ENCODE results near the gene TARS2. TPM values are rescaled to one million over a fixed set of nuclear protein-coding genes. Genes with fewer than 3 reads are reported as not detected.

The TARS2 gene
- total and polyA plus RNA-seq, 7 experiments from 2014 or later, result 28.3 to 39.0 (median 30.6) TPM

- Mint-ChIP-seq H3K4me1 (peaks cover 0 to 6% (median 4%) of the 10 kb centered on the region in 7 donors), H3K36me3 (no peaks in the 10 kb centered on the region), H3K27ac (no peak overlapping the region), H3K4me3 (no peak overlapping the region), H3K27me3 (no peaks in the 10 kb centered on the region), H3K9me3 (no peaks in the 10 kb centered on the region)
- Histone ChIP-seq H3K27ac (ENCODE audit: low read depth, low read length) (no peak overlapping the region), H3K9me3 (ENCODE audit: control insufficient read depth in 2 of 3, low read length in 3 of 3) (no peaks in the 10 kb centered on the region), H3K27me3 (ENCODE audit: control insufficient read depth in 2 of 2, insufficient read depth in 2 of 2, low read length in 2 of 2) (no peaks in the 10 kb centered on the region), H3K4me3 (ENCODE audit: low read length) (no peak overlapping the region), H3K4me1 (ENCODE audit: control insufficient read depth in 2 of 2, insufficient read depth in 2 of 2, low read length in 2 of 2) (no peaks in the 10 kb centered on the region), H3K36me3 (ENCODE audit: control insufficient read depth in 2 of 3, insufficient read depth in 3 of 3, low read length in 3 of 3) (no peaks in the 10 kb centered on the region)
- intact Hi-C loops (cut with micrococcal nuclease), result no loop called here
- CTCF ChIA-PET, result interaction anchor here (1.0 to 1.2 kb wide), 3 partner anchors 41 to 149 kb away, joined by 3 to 4 read pairs (median 4); no protein-coding TSS in a partner anchor
- DNase-seq (no peak), ATAC-seq (no peak)
- POLR2A ChIA-PET, result no interaction called here
Observed at GRCh38 chr1:150530491-150531159, 43.4 kb downstream of the TARS2 start.

DNA sequence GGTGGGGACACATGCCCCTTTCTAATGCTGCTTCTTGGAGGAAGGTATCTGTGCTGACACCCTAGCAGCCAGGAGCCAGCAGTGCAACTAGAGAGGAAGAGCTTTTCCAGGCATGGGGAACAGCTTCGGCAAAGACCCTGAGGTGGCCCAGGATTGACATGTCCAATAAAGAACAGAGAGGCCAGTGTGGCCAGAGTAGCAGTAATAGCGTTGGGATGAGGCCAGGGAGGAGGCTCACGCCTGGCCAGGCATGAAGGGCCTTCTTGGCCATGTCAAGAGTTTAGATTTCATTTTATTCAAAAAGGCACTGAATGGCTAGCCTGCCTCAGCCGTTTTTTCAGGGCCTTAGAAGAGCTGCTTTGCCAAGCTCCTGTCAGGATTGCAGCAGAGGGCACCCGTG lies 45.6 kb downstream of the TARS2 start:
- Mint-ChIP-seq H3K36me3 (no peaks in the 10 kb centered on the region), H3K9me3 (no peaks in the 10 kb centered on the region), H3K4me3 (no peak overlapping the region), H3K27ac (peak overlapping the region in 1 of 9 donors; percentile 7), H3K27me3 (peaks cover 0 to 5% (median 0%) of the 10 kb centered on the region in 5 donors), H3K4me1 (peaks cover 0 to 6% (median 4%) of the 10 kb centered on the region in 7 donors)
- ChIA-PET POLR2A (interaction anchor here (0.7 to 1.2 kb wide), 3 partner anchors 33 to 139 kb away, joined by 3 read pairs; no protein-coding TSS in a partner anchor), CTCF (interaction anchor here (0.7 to 1.3 kb wide), 6 partner anchors 45 to 667 kb away, joined by 3 to 4 read pairs (median 4); partner anchors contain the start of gene TARS2)
- DNase-seq (no peak), ATAC-seq (no peak)
- Histone ChIP-seq H3K9me3 (ENCODE audit: control insufficient read depth in 2 of 3, low read length in 3 of 3) (no peaks in the 10 kb centered on the region), H3K27me3 (ENCODE audit: control insufficient read depth in 2 of 2, insufficient read depth in 2 of 2, low read length in 2 of 2) (no peaks in the 10 kb centered on the region), H3K4me1 (ENCODE audit: control insufficient read depth in 2 of 2, insufficient read depth in 2 of 2, low read length in 2 of 2) (no peaks in the 10 kb centered on the region), H3K4me3 (ENCODE audit: low read length) (no peak overlapping the region), H3K36me3 (ENCODE audit: control insufficient read depth in 2 of 3, insufficient read depth in 3 of 3, low read length in 3 of 3) (no peaks in the 10 kb centered on the region), H3K27ac (ENCODE audit: low read depth, low read length) (no peak overlapping the region)
- intact Hi-C loops (cut with micrococcal nuclease), result loop anchor here (1.0 to 2.0 kb wide), 4 partner anchors 46 to 278 kb away; partner anchors contain the start of gene TARS2 (in 1 of the 2)

- Histone ChIP-seq H3K4me3 (ENCODE audit: low read length) (no peak overlapping the region), H3K36me3 (ENCODE audit: control insufficient read depth in 2 of 3, insufficient read depth in 3 of 3, low read length in 3 of 3) (no peaks in the 10 kb centered on the region), H3K9me3 (ENCODE audit: control insufficient read depth in 2 of 3, low read length in 3 of 3) (no peaks in the 10 kb centered on the region), H3K27me3 (ENCODE audit: control insufficient read depth in 2 of 2, insufficient read depth in 2 of 2, low read length in 2 of 2) (no peaks in the 10 kb centered on the region), H3K27ac (ENCODE audit: low read depth, low read length) (no peak overlapping the region), H3K4me1 (ENCODE audit: control insufficient read depth in 2 of 2, insufficient read depth in 2 of 2, low read length in 2 of 2) (no peaks in the 10 kb centered on the region)
- Mint-ChIP-seq H3K27me3 (peaks cover 0 to 5% (median 0%) of the 10 kb centered on the region in 5 donors), H3K4me3 (no peak overlapping the region), H3K4me1 (peaks cover 0 to 6% (median 4%) of the 10 kb centered on the region in 7 donors), H3K9me3 (no peaks in the 10 kb centered on the region), H3K27ac (no peak overlapping the region), H3K36me3 (no peaks in the 10 kb centered on the region)
- POLR2A ChIA-PET, result no interaction called here
- intact Hi-C loops (cut with micrococcal nuclease), result no loop called here
- CTCF ChIA-PET, result interaction anchor here (1.2 kb wide), 2 partner anchors 69 to 95 kb away, joined by 3 read pairs; partner anchors contain the start of gene ENSA
- DNase-seq, result no peak
- ATAC-seq, result no peak
Observed at GRCh38 chr1:150534002-150534401, 46.8 kb downstream of the TARS2 start.

DNA sequence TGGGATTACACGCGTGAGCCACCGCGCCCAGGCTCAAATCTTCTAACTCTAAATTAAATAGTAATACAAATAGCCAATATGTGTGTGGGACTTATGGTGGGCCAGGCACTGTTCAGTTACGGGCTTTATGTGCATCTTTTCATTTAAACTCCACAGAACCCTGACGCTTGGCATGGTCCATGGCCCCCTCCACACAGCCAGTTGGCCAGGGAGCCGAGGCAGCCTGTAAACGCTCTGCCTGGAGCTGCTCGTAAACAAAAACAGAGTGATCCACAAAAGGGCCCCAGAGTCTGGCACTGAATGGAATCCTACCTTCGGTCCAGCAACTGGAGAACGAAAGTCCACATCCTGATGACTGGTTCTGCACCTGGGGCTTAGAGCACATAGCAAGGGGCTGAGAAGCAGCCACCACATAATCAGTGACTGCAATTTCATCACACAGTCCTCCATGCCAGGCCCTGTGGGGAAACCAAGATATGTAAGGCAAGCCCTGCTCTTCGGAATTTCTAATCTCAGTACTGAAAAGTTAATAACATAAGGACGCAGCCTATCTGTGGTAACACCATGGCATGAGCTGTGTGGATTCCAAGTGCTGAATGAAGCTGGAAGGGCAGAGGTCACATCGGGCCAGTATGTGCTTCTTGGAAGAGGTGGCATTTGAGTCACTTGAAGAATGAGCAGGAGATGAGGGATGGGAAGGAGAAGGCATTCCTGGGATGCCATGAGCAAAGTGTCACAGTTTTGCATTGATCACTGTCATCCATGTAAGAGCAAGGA lies 48.5 kb downstream of the TARS2 start:
- Mint-ChIP-seq H3K27ac (no peak overlapping the region), H3K27me3 (peaks cover 0 to 7% (median 0%) of the 10 kb centered on the region in 5 donors), H3K4me1 (peaks cover 0 to 6% (median 4%) of the 10 kb centered on the region in 7 donors), H3K4me3 (no peak overlapping the region), H3K36me3 (no peaks in the 10 kb centered on the region), H3K9me3 (no peaks in the 10 kb centered on the region)
- DNase-seq (no peak), ATAC-seq (no peak)
- ChIA-PET CTCF (interaction anchor here (0.6 kb wide), 1 partner anchor 72 kb away, joined by 3 read pairs; no protein-coding TSS in a partner anchor), POLR2A (no interaction called here)
- no peaks in the 10 kb centered on the region for H3K27me3 ChIP-seq (ENCODE audit: control insufficient read depth in 2 of 2, insufficient read depth in 2 of 2, low read length in 2 of 2)
- no peaks in the 10 kb centered on the region for H3K9me3 ChIP-seq (ENCODE audit: control insufficient read depth in 2 of 3, low read length in 3 of 3)
- H3K4me3 ChIP-seq (ENCODE audit: low read length), result no peak overlapping the region
- H3K4me1 ChIP-seq (ENCODE audit: control insufficient read depth in 2 of 2, insufficient read depth in 2 of 2, low read length in 2 of 2), result no peaks in the 10 kb centered on the region
- no peak overlapping the region for H3K27ac ChIP-seq (ENCODE audit: low read depth, low read length)
- no peaks in the 10 kb centered on the region for H3K36me3 ChIP-seq (ENCODE audit: control insufficient read depth in 2 of 3, insufficient read depth in 3 of 3, low read length in 3 of 3)
- intact Hi-C loops (cut with micrococcal nuclease), result no loop called here

- ATAC-seq (no peak), DNase-seq (no peak)
- Mint-ChIP-seq H3K27ac (no peak overlapping the region), H3K36me3 (no peaks in the 10 kb centered on the region), H3K27me3 (peaks cover 0 to 7% (median 1%) of the 10 kb centered on the region in 5 donors), H3K4me1 (peaks cover 0 to 6% (median 4%) of the 10 kb centered on the region in 7 donors), H3K9me3 (no peaks in the 10 kb centered on the region), H3K4me3 (no peak overlapping the region)
- no peak overlapping the region for H3K4me3 ChIP-seq (ENCODE audit: low read length)
- intact Hi-C loops (cut with micrococcal nuclease), result no loop called here
- H3K36me3 ChIP-seq (ENCODE audit: control insufficient read depth in 2 of 3, insufficient read depth in 3 of 3, low read length in 3 of 3), result no peaks in the 10 kb centered on the region
- ChIA-PET POLR2A (interaction anchor here (0.6 kb wide), 1 partner anchor 120 kb away, joined by 4 read pairs; no protein-coding TSS in a partner anchor), CTCF (no interaction called here)
- no peaks in the 10 kb centered on the region for H3K27me3 ChIP-seq (ENCODE audit: control insufficient read depth in 2 of 2, insufficient read depth in 2 of 2, low read length in 2 of 2)
- H3K9me3 ChIP-seq (ENCODE audit: control insufficient read depth in 2 of 3, low read length in 3 of 3), result no peaks in the 10 kb centered on the region
- no peaks in the 10 kb centered on the region for H3K4me1 ChIP-seq (ENCODE audit: control insufficient read depth in 2 of 2, insufficient read depth in 2 of 2, low read length in 2 of 2)
- H3K27ac ChIP-seq (ENCODE audit: low read depth, low read length), result no peak overlapping the region
Observed at GRCh38 chr1:150536836-150537731, 49.9 kb downstream of the TARS2 start.

Data from naive thymus-derived CD4-positive, alpha-beta T cell (primary cell).